Naive thymus-derived CD8-positive, alpha-beta T cell (primary cell): Measurements from ENCODE around the gene DNAH6. TPM values are rescaled to one million over a fixed set of nuclear protein-coding genes. Genes with fewer than 3 reads are reported as not detected.
"Not testable (repeated sequence)": the region's sequence is repeated elsewhere in the genome, so short reads cannot be mapped to it uniquely, and the experiment has no call there.

Experiments
- ATAC-seq, 2 donors: fragments of 150-1000 bp; cut with Tn5 transposase in 1 of 2; sonication (Bioruptor Pico), chemical (Tn5 transposase) in 1 of 2; 1 replicate in 1 of 2; 2 replicates in 1 of 2; pipeline ENCODE4 v1.10.0; 2021; ENCODE audit warnings: mild to moderate bottlenecking in 2 of 2, moderate library complexity in 2 of 2
- POLR2A ChIA-PET: fragments of 350-600 bp; sonication (Branson Sonifier 250); formaldehyde crosslinking; loops from one replicate; lab custom pipeline; 2021; ENCODE audit warnings: antibody characterized with exemption; lab: Charles Lee
- DNase-seq, 10 donors: peaks; one replicate each; pipeline versions ENCODE4 v3.0.0 to v3.0.0-alpha.2; 2020 to 2022
- H3K27ac Mint-ChIP-seq, 10 donors: one replicate each; pipeline ENCODE4 v1.8.0; 2020 to 2022; ENCODE audit warnings: mild to moderate bottlenecking in 10 of 10, mixed read lengths in 10 of 10, moderate library complexity in 4 of 10, inconsistent platforms in 1 of 10
- H3K27me3 Mint-ChIP-seq, 5 donors: one replicate each; pipeline ENCODE4 v1.8.0; 2021 to 2022; ENCODE audit warnings: mixed read lengths in 5 of 5
- H3K36me3 Mint-ChIP-seq, 3 donors: one replicate each; pipeline ENCODE4 v1.8.0; 2020 to 2022; ENCODE audit warnings: mixed read lengths in 3 of 3, mild to moderate bottlenecking in 2 of 3, inconsistent platforms in 1 of 3
- H3K4me1 Mint-ChIP-seq, 4 donors: one replicate each; pipeline ENCODE4 v1.8.0; 2021 to 2022; ENCODE audit warnings: mixed read lengths in 4 of 4
- H3K4me3 Mint-ChIP-seq, 10 donors: one replicate each; pipeline ENCODE4 v1.8.0; 2020 to 2022; ENCODE audit warnings: mild to moderate bottlenecking in 10 of 10, mixed read lengths in 10 of 10, moderate library complexity in 6 of 10, inconsistent platforms in 1 of 10
- H3K9me3 Mint-ChIP-seq, 9 donors: one replicate each; pipeline ENCODE4 v1.8.0; 2020 to 2022; ENCODE audit warnings: mixed read lengths in 9 of 9, mild to moderate bottlenecking in 3 of 9, inconsistent platforms in 1 of 9, moderate library complexity in 1 of 9
- polyA plus RNA-seq, 3 donors: library from polyadenylated mRNA; unstranded; fragments of 300-500 nt; fragmentation: Illumina TruSeq; gene quantifications; one replicate each; pipeline ENCODE4 v1.2.3, GENCODE V29; 2021
- total RNA-seq, 8 experiments: library from RNA in 2 of 8; stranded (reverse) in 2 of 8; gene quantifications; one replicate each; pipeline ENCODE4 v1.2.3 and lab custom pipeline; 2021 to 2026

The DNAH6 gene
- total and polyA plus RNA-seq, 5 experiments from 2014 or later: 0.74 to 1.6 (median 1.2) TPM

GRCh38 chr2:84511024-84511423, 5.3 kb upstream of the DNAH6 start:
- H3K27ac Mint-ChIP-seq, POLR2A ChIA-PET, H3K4me3 Mint-ChIP-seq, H3K36me3 Mint-ChIP-seq, H3K27me3 Mint-ChIP-seq, H3K4me1 Mint-ChIP-seq, ATAC-seq: not testable (repeated sequence)
- peak in 3 of 10 donors; percentile 4 to 40 (median 28) for DNase-seq
- H3K9me3 Mint-ChIP-seq: peaks cover 3 to 32% (median 9%) of the 10 kb centered on the region in 9 donors

DNA sequence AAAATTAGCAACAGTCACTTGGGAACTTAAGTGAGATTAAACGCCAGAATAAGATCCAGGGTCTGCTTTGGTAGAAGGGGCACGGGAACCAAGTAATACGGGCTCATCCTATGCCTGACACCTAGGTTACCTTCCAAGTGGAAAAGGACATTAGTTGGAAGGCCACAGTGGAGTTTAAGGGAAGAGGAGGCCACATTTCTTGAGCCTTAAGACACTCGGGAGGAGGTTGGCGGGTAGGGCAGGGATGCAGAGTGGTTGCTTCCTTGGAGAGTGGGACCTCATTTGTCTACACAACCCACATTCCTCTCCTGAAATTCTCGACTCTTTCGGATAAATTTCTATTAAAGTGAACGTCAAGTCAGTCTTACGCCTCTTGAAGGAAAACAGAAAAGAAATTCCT, 510 bp upstream of the DNAH6 start:
- no peaks in the 10 kb centered on the region for H3K27me3 Mint-ChIP-seq
- no peak for DNase-seq
- ATAC-seq: no peak
- POLR2A ChIA-PET: interaction anchor here (0.5 to 0.9 kb wide), 2 partner anchors 346 to 881 kb away, joined by 3 to 4 read pairs; no protein-coding TSS in a partner anchor
- peaks cover 0 to 15% (median 8%) of the 10 kb centered on the region in 9 donors for H3K9me3 Mint-ChIP-seq
- H3K4me3 Mint-ChIP-seq: peak overlapping the region; percentile 81 to 95 (median 90)
- peaks cover 0 to 8% (median 4%) of the 10 kb centered on the region in 3 donors for H3K36me3 Mint-ChIP-seq
- peak overlapping the region; percentile 73 to 99 (median 97) for H3K27ac Mint-ChIP-seq
- H3K4me1 Mint-ChIP-seq: peaks cover 3 to 24% (median 11%) of the 10 kb centered on the region in 4 donors

DNA sequence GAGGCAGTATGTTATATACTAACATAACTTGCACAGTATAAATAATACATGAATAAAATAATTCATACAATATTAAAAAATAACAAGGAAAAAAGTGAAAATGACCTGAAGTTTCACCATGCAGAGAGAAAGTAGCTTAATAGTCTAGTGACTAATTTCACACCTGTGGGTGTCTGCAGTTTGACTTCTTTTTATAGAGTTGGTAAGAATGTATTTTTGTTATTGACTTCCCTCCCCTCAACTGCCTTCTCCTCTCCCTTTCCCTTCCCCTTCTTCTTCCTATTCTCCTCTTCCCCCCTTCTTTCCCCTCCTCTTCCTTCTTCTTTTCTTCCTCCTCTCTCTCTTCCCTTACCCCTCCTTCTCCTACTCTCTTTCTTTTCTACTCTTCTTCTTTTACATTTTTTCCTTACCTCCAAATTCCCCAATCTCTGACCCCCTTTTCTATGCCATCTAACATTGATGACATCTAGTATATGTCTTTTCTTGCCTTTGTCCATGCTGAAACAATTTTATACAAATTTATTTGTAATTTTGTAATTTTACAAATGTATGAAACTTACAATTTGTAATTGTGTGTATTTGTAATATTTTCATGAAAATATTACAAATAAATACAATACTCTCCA, 3.1 kb downstream of the DNAH6 start:
- ATAC-seq (no peak), DNase-seq (no peak)
- POLR2A ChIA-PET: no interaction called here
- Mint-ChIP-seq H3K4me3 (no peak overlapping the region), H3K4me1 (peaks cover 6 to 24% (median 11%) of the 10 kb centered on the region in 4 donors), H3K9me3 (peaks cover 0 to 10% (median 6%) of the 10 kb centered on the region in 9 donors), H3K27ac (peak overlapping the region in 6 of 10 donors; percentile 2 to 76 (median 45)), H3K27me3 (peaks cover 0 to 3% (median 0%) of the 10 kb centered on the region in 5 donors), H3K36me3 (peaks cover 0 to 10% (median 8%) of the 10 kb centered on the region in 3 donors)

DNA sequence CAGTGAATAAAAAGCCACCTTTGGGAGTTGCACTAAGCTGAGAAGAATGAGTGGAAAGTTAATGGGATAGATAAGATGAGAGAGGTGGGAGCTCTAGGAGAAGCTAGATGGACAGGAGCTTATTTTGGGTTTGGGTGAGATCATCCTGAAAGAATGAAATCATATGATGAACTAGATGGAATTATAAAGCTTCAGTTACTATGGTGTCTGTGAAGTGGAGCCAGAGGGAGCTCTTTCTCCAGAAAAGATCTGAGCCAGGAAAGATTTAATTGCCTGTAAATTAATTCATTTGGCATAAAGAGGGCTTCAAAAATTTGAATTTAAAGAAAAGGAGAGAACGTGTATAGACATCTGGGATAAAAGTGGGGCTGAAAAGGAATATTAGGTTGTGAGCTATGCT, 10.3 kb downstream of the DNAH6 start:
- peak in 2 of 10 donors; percentile 24 to 26 for DNase-seq

GRCh38 chr2:84527137-84528129, 11.1 kb downstream of the DNAH6 start:
- POLR2A ChIA-PET: no interaction called here
- H3K27ac Mint-ChIP-seq: peak overlapping the region in 5 of 10 donors; percentile 3 to 72 (median 37)
- peaks cover 0 to 13% (median 0%) of the 10 kb centered on the region in 9 donors for H3K9me3 Mint-ChIP-seq
- H3K4me1 Mint-ChIP-seq: peaks cover 11 to 19% (median 15%) of the 10 kb centered on the region in 4 donors
- peaks cover 0 to 2% (median 0%) of the 10 kb centered on the region in 5 donors for H3K27me3 Mint-ChIP-seq
- ATAC-seq (no peak), DNase-seq (no peak)
- H3K4me3 Mint-ChIP-seq: peak overlapping the region in 1 of 10 donors; percentile 5
- H3K36me3 Mint-ChIP-seq: peaks cover 0 to 5% (median 4%) of the 10 kb centered on the region in 3 donors

More for the DNA sequence above, 10.3 kb downstream of the DNAH6 start:
- peaks cover 0 to 8% (median 5%) of the 10 kb centered on the region in 3 donors for H3K36me3 Mint-ChIP-seq
- peak overlapping the region in 7 of 10 donors; percentile 3 to 72 (median 37) for H3K27ac Mint-ChIP-seq
- peaks cover 0 to 17% (median 0%) of the 10 kb centered on the region in 9 donors for H3K9me3 Mint-ChIP-seq
- no peak for ATAC-seq
- POLR2A ChIA-PET: interaction anchor here (1.0 kb wide), 2 partner anchors 356 to 399 kb away, joined by 4 to 5 read pairs; no protein-coding TSS in a partner anchor
- H3K27me3 Mint-ChIP-seq: peaks cover 0 to 2% (median 0%) of the 10 kb centered on the region in 5 donors
- peaks cover 11 to 19% (median 15%) of the 10 kb centered on the region in 4 donors for H3K4me1 Mint-ChIP-seq
- peak overlapping the region in 3 of 10 donors; percentile 5 to 45 (median 10) for H3K4me3 Mint-ChIP-seq

GRCh38 chr2:84532291-84532690, 16.0 kb downstream of the DNAH6 start:
- Mint-ChIP-seq H3K27ac (no peak overlapping the region), H3K9me3 (peaks cover 0 to 13% (median 0%) of the 10 kb centered on the region in 9 donors), H3K27me3 (peaks cover 0 to 3% (median 0%) of the 10 kb centered on the region in 5 donors), H3K4me1 (peaks cover 6 to 11% (median 9%) of the 10 kb centered on the region in 4 donors), H3K4me3 (no peak overlapping the region), H3K36me3 (peaks cover 0 to 5% (median 0%) of the 10 kb centered on the region in 3 donors)
- POLR2A ChIA-PET: no interaction called here
- no peak for DNase-seq
- ATAC-seq: no peak

- Mint-ChIP-seq H3K4me3 (peak overlapping the region in 7 of 10 donors; percentile 12 to 67 (median 37)), H3K4me1 (peaks cover 6 to 7% (median 6%) of the 10 kb centered on the region in 4 donors), H3K27ac (peak overlapping the region in 3 of 10 donors; percentile 27 to 50 (median 46)), H3K36me3 (peaks cover 0 to 5% (median 0%) of the 10 kb centered on the region in 3 donors), H3K9me3 (peaks cover 0 to 13% (median 0%) of the 10 kb centered on the region in 9 donors), H3K27me3 (peaks cover 0 to 1% (median 0%) of the 10 kb centered on the region in 5 donors)
- POLR2A ChIA-PET: interaction anchor here (0.8 kb wide), 1 partner anchor 327 kb away, joined by 3 read pairs; no protein-coding TSS in a partner anchor
- DNase-seq (no peak), ATAC-seq (peak in 1 of 2 donors; percentile 72)
These were observed 17.9 kb downstream of the DNAH6 start for GRCh38 chr2:84534225-84534624.

DNA sequence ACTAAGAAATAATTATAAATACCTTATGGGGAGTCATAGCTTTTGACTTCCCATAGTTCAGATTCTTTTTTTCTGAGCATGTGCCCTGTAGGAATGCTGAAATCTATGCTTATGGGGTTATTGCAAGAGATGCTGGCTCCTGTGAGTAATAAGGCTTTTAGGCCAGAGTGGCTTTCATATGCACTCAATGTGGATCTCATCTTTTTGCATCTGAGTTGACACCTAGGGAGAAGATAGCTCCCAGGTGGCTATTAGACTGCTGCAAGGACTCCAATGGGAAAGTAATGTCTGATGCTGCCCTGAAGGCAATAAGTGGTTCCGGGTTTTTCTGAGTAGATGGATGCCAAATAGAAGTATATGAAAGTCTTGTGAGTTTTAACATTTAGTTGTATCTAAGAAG, 21.0 kb downstream of the DNAH6 start:
- no peaks in the 10 kb centered on the region for H3K36me3 Mint-ChIP-seq
- no peak overlapping the region for H3K27ac Mint-ChIP-seq
- no peak overlapping the region for H3K4me3 Mint-ChIP-seq
- H3K27me3 Mint-ChIP-seq: peaks cover 0 to 1% (median 0%) of the 10 kb centered on the region in 5 donors
- ATAC-seq (no peak), DNase-seq (no peak)
- H3K9me3 Mint-ChIP-seq: no peaks in the 10 kb centered on the region
- POLR2A ChIA-PET: no interaction called here
- peaks cover 7 to 19% (median 17%) of the 10 kb centered on the region in 4 donors for H3K4me1 Mint-ChIP-seq

DNA sequence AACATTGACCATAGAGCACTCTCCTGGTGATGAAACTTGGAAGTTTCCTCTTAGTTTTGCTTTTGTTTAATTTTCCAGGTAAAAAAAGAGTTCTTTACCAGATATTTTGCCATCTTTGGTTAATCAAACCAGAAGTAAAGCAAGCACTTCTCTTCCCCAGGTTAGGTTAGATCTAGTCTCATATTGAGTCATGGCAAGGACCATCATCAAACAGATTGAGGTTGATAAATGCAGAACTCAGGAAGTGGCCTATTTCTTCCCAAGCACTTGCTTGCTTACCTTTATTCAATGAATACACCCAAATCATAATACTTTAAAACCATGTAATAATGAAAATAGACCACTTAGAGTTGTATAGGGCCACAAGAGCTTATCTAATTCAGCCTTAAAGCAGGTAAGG, 23.4 kb downstream of the DNAH6 start:
- peak overlapping the region in 4 of 10 donors; percentile 1 to 58 (median 16) for H3K27ac Mint-ChIP-seq
- DNase-seq (no peak), ATAC-seq (no peak)
- peak overlapping the region in 1 of 10 donors; percentile 8 for H3K4me3 Mint-ChIP-seq
- peaks cover 5 to 13% (median 13%) of the 10 kb centered on the region in 4 donors for H3K4me1 Mint-ChIP-seq
- H3K36me3 Mint-ChIP-seq: no peaks in the 10 kb centered on the region
- no peaks in the 10 kb centered on the region for H3K9me3 Mint-ChIP-seq
- H3K27me3 Mint-ChIP-seq: peaks cover 0 to 1% (median 0%) of the 10 kb centered on the region in 5 donors
- POLR2A ChIA-PET: no interaction called here

- Mint-ChIP-seq H3K27me3 (no peaks in the 10 kb centered on the region), H3K4me1 (peaks cover 0 to 3% (median 3%) of the 10 kb centered on the region in 4 donors), H3K9me3 (no peaks in the 10 kb centered on the region), H3K27ac (no peak overlapping the region), H3K4me3 (no peak overlapping the region), H3K36me3 (peaks cover 0 to 5% (median 0%) of the 10 kb centered on the region in 3 donors)
- DNase-seq (no peak), ATAC-seq (no peak)
- POLR2A ChIA-PET: no interaction called here
These were observed 28.7 kb downstream of the DNAH6 start for GRCh38 chr2:84545005-84545404.

GRCh38 chr2:84546551-84546950, 30.3 kb downstream of the DNAH6 start:
- DNase-seq (no peak), ATAC-seq (no peak)
- Mint-ChIP-seq H3K27me3 (no peaks in the 10 kb centered on the region), H3K4me3 (no peak overlapping the region), H3K27ac (no peak overlapping the region), H3K4me1 (peaks cover 0 to 8% (median 2%) of the 10 kb centered on the region in 4 donors), H3K9me3 (no peaks in the 10 kb centered on the region), H3K36me3 (peaks cover 0 to 5% (median 0%) of the 10 kb centered on the region in 3 donors)
- POLR2A ChIA-PET: no interaction called here

DNA sequence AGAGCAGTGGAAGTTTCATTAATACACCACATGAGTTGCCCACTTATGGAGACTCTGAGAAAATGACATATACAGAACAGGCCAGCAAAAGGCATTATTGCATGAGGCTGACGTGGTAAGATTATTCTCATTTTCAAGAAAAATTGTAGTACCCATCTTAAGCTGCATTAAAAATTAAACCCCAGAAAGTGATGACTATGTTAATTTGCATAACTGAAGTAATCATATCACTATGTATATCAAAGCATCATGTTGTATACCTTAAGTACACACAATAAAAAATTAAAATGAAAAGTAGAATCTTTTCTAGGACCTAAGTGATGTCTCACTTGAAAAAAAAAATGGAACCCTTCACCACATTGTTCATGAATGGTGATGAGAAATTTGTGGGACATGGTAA, 32.0 kb downstream of the DNAH6 start:
- POLR2A ChIA-PET: no interaction called here
- H3K4me3 Mint-ChIP-seq: no peak overlapping the region
- peaks cover 0 to 5% (median 0%) of the 10 kb centered on the region in 3 donors for H3K36me3 Mint-ChIP-seq

More for the DNA sequence above, 32.0 kb downstream of the DNAH6 start:
- ATAC-seq: no peak
- Mint-ChIP-seq H3K27ac (no peak overlapping the region), H3K27me3 (no peaks in the 10 kb centered on the region), H3K9me3 (no peaks in the 10 kb centered on the region), H3K4me1 (peaks cover 0 to 8% (median 2%) of the 10 kb centered on the region in 4 donors)
- no peak for DNase-seq
